Fibroblast of gingiva (primary cell): ENCODE results near the gene GAD1.
A peak's percentile ranks its signal among the peaks of the same experiment; 100 is the strongest.

Experiments used
- DNase-seq: peaks from one replicate; pipeline ENCODE4 v3.0.0-alpha.2; 2011; ENCODE audit warnings: low read depth

Gene GAD1

GRCh38 chr2:170818036-170818751 lies 1.5 kb downstream of the GAD1 start:
- no peak for DNase-seq

DNA sequence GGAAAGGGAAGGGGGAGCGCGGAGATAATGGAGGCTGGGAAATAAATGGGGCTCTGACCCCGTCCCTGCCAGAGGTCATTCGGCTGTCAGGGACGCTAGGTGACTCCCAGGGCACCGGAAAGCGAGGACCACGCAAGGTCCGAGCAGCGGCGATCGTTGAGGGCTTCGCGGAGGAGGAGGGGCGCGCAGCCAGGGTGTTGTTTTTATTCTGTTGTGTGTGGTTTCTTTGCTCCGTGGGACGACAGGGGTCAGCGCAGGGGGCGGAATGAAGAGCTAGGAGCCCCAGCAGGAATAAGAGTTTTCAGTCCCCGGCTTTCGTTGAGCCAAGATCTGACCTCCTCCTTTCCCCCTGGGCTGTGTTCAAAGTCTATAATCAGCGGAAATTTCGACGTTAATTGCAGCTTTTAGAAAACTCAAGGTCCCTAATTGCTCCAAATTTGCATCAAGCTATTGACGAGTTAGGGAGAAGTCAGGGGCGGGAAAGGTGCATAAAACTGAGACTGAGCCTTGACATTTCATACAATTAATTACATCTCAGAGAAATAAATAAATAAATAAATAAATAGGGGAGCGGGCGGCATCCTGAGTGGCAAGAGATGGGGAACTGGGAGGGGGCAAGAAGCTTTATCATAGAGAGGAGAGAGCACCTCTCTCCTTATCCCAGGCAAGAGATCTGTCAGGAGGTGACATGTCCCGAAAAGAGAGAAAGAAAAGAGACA lies 2.2 kb downstream of the GAD1 start:
- DNase-seq, result no peak

DNA sequence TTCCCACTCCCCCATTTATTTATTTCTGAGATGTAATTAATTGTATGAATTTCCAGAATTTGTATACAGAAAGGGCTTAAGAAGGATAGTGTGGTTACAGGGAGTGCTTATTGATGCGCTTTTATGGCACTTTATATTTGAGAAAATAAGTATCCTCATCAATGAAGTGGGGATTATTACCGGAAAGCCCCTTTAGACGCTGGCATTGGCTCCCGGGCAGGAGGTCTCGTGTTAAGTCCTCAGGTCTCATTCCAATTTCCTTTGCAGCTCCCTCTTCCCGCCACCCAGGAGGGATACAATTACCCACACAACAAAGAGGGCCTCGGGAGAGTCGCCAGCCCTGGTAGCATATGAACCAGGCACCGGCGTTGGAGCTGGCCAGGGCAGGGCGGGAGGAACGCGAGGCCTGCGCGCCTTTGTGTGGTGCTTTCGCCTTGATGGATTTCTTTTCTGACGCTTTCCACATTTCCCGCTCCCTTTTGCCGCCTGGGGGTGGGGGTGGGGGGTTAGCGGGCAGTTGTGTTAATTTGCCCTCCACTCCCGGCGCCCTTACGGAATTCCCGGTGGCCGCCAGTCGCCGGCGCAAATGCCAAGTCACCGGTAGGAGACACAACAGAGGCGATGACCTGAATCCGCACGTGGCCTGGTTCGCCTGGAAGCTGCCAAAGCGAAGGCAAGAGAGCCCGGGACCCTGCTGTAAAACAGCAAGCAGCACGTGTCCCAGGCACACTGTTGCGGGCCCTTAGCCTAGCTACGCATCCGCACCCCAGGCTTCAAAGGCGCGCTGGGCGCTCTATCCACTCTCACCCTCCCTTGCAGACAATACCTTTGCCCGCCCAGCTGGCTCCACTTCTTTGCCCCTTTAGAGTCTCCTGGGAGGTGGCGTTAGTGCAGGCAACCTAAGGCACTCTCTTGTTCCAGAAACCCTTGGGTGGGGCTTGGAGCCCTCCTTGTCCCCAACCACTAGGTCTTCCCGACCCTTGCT lies 3.3 kb downstream of the GAD1 start:
- no peak for DNase-seq

- DNase-seq, result no peak
These were observed 4.3 kb downstream of the GAD1 start for GRCh38 chr2:170820757-170821530.

DNA sequence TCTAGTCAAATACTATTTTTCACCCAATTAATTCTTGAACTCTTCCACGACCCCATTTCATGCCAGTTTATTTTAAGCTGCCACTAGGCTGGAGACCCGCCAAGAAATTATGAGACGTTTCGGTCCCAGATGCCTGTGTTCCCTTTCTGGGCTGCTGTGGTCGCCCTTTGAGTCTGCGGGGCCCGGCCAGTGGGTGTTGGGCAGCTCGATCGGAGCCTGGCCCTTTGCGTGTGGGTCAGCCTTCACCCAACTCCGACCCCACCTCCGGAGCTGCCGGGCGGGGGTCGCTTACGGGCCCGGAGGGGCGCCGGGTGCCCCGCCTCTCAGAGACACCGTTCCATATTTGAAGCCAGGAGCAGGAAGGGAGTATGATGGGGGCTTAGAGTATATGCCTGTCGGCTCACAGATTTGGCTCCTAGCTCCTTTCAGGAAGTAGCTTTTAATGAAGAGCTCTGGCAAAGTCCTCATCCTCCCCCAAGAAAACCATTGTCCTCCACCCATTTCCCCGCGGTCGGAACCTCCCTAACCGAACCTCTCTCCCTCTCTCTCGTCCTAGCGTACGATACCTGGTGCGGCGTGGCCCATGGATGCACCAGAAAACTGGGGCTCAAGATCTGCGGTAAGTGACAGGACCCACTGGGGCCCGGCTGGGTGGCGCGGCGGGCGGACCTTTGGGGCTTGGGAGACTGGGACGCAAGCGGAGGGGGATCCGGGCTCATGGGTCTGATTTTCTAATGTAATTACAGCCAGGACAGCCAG lies 5.0 kb downstream of the GAD1 start:
- DNase-seq, result no peak

- no peak for DNase-seq
These were observed 5.8 kb downstream of the GAD1 start for GRCh38 chr2:170822290-170823087.

DNA sequence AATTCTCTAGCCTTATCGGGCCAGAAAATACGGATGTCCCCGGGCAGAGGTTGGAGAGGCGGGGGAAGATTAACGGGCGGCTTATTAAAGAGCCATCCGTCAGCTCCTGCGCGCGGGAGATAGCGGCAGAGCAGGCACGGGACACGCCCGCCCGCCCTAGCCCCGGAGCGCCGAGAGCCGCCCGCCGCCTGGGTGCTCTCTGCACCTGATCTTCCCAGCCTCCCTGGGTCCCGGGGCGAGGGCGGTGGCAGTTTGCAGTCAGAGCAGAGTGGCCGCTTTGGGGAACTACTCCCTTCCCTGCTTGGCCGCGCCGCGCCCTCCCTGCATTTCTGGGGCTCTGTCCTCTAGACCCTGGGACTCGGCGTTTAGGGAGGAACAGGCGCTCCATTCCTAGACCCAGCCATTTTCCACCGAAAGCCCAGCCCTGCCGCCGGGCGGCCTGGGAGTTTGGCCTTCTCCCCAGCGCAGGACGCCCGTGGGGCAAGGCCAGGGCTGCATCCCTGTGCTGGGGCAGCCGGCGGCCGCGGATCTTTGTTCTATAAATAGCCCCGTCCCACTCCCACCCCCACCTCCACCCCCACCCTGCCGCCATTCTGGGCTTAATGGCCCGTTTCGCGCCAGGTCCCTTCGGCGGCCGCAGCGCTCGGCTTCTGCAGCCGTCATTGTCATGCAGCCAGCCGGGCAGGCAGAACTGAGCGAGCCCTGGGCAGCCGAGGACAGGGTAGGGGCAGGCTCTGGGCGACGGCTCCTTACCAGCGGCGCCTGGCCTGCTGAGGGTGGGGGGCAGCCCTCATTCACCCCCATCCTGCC lies 6.6 kb downstream of the GAD1 start:
- DNase-seq, result no peak

DNA sequence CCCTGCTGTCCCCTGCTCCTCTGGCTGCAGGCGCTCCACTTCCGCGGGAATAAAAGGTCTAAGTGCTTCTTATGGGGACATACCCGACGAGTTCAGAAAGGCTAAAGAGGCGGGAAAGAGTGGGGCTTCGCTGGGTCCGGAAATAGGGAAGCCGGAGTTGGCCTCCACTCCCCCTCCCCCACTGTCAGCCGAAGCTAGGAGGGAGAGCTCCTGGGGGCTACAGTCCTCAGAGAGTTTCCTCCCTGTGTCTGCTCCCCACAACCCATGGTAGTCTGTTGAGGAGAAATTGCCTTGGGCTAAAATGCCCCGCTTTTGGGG lies 7.2 kb downstream of the GAD1 start:
- no peak for DNase-seq

DNA sequence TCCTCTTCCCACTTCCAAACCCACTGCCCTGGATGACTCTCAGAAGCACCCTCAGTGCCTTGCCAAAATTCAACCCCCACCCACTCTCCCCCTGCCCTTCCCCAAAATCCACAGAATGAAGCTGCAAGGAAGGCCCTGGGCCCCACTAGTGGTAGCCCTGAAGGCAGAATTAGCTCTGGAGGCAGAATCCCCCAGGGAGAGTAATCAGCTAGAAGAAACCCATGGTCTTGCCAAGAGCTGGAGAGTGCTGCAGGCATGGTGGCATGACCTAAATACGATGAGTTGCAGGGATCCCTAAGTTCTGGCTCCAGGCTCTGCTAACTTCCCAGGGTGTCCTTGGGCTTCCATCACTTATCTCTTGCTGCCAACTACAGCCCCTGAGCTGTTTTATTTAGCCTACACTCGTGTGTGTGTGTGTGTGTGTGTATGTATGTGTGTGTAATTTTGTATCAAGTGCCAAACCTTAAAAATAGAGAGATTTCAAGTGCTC lies 7.9 kb downstream of the GAD1 start:
- peak; percentile 30 for DNase-seq

GRCh38 chr2:170827841-170828532 lies 11.3 kb downstream of the GAD1 start:
- no peak for DNase-seq

GRCh38 chr2:170828533-170828916 lies 11.8 kb downstream of the GAD1 start:
- DNase-seq, result no peak

DNA sequence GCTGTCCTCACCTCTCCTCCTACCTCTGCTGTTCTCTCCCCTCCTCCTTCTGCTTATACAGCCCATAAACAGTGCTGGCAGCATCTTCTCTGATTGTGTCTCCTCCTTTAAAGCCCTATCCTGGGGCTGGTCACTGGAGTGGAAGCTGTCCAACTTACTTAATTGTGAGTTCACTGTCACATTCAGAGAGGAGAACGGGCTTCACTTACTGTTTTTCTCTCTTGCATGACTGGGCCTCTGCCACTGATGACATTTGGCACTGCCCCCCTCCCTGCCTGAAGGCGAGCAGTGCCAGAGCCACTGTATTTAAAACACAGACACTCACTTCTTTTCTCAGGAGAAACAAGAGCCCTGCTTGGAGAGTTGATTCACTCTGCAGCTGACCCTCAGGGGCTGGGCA lies 12.3 kb downstream of the GAD1 start:
- DNase-seq, result no peak

- DNase-seq, result no peak
These were observed 13.5 kb downstream of the GAD1 start for GRCh38 chr2:170830166-170830565.

GRCh38 chr2:170831115-170831514 lies 14.4 kb downstream of the GAD1 start:
- DNase-seq, result no peak

DNA sequence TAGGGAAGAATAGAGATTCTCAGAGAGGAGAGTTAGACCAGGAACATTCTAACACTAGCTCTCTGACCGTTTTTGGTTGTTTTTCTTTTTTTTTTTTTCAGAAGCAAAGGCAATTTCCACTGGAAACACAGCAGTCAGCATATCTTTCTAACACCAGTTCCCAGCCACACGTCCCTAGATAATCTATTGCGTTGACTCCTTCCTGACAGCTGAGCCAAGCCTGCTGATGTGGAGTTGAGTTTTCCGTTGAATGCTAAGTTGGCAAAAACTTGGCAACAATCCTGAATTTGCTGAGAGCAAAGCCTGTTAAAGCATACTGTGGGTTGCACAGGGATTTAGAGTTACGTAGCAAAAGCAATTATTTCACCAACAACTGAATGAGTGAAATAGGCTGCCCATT lies 19.3 kb downstream of the GAD1 start:
- DNase-seq, result no peak

- no peak for DNase-seq
These were observed 24.1 kb downstream of the GAD1 start for GRCh38 chr2:170840717-170841210.

DNA sequence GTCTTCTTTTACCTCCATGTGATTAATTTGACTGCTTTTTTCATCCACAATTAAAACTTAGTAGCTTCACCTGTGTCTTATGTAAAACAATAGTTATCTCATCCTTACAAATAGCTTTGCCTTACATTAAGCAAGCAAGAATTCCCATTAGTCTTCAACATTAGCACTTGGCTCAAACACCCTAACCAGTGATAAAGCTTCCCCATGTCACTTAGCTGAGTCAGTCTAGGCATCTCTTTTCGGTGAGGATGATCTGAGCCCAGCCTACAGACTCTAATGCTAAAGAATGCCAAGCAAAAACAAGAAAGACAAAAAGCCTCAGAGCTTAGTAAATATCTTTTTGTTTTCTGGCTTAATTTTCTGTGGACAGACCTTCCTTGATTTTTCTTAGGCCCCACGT lies 26.1 kb downstream of the GAD1 start:
- DNase-seq, result no peak

GRCh38 chr2:170843656-170844055 lies 27.0 kb downstream of the GAD1 start:
- peak; percentile 31 for DNase-seq

DNA sequence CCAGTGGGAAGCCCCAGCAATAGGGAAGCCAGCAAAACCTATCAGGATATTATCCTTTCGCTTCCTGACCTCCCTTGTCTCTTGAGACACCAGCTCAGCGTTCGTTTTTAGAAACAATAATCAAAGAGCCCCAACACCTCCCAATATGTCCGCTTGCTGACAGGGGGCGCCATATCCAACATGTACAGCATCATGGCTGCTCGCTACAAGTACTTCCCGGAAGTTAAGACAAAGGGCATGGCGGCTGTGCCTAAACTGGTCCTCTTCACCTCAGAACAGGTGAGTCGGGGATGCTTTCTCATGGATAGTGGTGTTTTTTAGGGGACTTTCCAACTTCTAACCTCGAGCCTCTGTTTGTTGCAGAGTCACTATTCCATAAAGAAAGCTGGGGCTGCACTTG lies 28.7 kb downstream of the GAD1 start:
- no peak for DNase-seq
